ENCODE results near the gene TPPP2. TPM values are rescaled to one million over a fixed set of nuclear protein-coding genes. Genes with fewer than 3 reads are reported as not detected.

The TPPP2 gene
- not detected in 2 replicates for total RNA-seq

DNA sequence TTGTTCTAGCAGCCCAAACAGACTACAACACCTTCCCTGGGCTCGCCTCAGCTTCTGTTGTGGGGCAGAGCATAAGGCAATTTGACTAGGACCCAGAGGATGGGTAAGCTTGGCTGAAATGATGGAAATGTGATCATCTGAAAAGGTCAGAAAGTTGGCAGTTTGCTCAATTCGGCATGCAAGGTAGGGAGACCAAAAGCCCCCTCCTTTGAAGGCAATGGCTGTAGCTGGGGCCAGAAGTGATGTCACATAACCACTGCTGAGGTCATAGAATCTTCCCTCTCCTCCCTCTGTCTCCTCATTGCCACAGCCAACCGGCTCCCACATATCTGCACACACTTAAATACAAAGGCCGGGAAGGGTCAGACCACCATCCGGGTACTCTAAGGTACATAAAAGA, at the start of gene TPPP2:
Gene TPPP2, plus strand, starts transcription at position 301 of the 400 bp plus-strand sequence. CDS start 365 bp downstream, outside the sequence.

DNA sequence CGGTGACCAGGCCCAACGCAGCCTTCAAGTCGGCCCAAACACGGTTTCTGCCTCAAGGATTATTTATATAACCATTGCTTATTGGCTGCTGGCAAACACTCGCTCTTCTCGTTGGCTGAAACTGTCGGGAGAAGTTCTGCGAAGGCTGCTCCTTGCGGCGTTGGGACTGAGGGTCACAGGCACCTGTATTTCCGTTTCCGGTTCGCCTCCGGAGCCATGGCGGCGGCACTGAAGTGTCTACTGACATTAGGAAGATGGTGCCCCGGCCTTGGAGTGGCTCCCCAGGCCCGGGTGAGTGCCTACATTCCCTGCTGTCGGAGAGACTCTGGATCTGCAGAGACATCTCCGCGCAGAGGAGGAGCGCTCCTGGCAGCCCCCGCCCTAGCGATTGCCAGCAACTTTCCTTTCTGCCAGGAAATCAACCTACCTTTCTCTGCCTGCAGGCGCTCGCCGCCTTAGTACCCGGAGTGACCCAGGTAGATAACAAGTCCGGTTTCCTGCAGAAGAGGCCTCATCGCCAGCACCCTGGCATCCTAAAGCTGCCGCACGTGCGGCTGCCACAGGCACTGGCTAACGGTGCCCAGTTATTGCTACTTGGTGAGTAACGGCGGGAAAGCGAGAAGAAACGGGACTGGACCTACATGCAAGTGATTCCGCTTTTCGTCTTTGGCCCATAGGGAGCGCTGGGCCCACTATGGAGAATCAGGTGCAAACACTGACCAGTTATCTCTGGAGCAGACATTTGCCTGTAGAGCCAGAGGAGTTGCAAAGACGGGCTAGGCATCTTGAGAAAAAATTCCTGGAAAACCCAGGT, 40.0 kb upstream of the TPPP2 start, which contains the start of gene METTL17:
Gene METTL17, plus strand, starts transcription at position 194 of the 814 bp plus-strand sequence. Its CDS starts 23 bp downstream, at position 217.

DNA sequence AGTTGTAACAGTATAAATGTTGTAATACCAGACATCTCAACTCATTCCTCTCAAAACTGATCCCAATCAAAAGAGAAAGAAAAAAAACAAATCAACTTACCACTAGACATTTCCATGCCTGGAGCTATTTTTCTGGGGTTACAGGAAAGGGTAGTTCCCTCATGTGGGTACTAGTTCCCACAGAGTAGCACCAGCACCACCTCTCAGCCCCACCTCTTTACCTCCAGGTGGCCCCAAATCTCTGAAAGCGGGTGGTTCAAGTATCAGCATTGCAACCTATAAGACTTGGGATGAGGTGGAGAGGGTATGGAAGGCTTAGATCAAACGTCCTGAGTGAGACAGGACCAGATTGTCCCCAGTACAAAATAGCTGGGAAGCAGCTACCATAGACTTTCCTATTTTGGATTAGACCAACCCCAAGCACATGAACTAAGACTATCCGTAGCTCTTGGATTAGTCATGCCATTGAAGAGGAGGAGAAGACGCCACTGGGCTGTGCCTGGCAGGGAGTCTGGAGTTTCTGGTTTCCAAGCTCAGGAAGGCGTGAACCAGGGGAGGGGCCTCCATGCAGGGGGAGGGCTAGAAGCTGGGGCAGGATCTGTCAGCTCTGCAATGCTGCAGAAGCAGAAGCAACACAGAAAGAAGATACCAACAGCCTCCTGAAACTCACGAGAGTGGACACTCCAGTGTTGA, 31.2 kb upstream of the TPPP2 start, which contains the start of gene SLC39A2:
Gene SLC39A2, plus strand, starts transcription at position 620 of the 693 bp plus-strand sequence. CDS start 154 bp downstream, outside the sequence.

DNA sequence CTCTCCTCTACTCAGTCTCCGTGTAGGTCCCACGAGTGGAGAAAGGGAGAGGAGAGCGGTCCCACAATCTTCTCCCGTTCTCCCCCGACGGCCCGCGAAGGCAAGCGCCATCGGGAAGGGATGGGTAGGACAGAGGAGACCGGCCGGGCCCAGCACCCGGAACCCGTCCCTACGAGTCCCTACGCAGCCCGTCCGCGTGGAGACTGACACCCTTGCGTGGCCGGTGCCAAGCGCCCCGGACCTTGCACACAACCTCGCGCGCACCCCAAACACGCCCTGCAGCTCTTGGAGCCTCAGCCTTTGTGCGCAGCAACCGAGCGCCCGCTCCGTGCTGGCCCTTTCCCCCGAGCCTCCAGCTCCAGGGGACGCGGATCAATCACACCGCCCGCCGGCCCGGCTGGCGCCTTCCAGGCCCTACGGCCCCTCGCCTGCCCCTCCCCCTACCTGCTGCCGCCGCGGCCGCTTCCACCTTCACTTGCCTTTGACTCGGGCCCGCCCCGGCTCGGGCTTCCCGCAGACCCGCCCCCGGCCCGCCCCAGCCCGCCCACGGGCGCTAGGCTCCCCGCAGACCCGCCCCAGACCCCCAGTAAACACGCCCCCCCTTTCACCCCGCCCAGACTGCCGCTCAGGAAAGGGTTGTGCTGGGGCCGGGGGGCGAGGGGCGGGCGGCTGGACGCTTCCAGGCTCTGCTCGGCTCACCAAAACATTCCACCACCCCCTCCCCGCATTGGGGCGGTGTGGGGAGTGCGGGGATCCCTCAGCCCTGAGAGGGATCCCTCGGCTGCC, 5.2 kb upstream of the TPPP2 start, which contains the start of gene NDRG2:
Gene NDRG2, minus strand, starts transcription at position 477 of the 786 bp plus-strand sequence. CDS start 1,746 bp downstream, outside the sequence.

DNA sequence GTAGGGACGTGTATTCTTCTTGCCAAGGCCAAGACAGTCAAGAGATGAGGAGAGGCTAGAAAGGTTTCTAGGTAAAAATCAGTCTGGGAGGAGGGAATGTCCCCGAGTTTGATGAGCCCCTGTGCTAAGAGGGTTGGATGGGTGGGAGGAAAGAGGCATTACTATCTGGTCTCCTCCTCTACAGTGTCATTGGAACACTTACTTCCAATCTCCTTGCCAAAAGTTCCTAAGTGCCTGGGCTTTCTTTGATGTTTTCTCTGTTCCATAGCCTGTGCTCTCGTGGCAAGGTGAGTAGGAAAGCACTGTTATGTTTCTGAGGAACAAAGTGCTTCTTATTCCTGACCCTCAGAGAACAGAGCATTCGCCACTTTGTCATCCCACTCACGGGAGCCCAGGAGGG, 4.7 kb downstream of the TPPP2 start, which contains the start of gene RNASE13:
Gene RNASE13, minus strand, starts transcription at position 101 of the 400 bp plus-strand sequence. CDS start 519 bp downstream, outside the sequence.

DNA sequence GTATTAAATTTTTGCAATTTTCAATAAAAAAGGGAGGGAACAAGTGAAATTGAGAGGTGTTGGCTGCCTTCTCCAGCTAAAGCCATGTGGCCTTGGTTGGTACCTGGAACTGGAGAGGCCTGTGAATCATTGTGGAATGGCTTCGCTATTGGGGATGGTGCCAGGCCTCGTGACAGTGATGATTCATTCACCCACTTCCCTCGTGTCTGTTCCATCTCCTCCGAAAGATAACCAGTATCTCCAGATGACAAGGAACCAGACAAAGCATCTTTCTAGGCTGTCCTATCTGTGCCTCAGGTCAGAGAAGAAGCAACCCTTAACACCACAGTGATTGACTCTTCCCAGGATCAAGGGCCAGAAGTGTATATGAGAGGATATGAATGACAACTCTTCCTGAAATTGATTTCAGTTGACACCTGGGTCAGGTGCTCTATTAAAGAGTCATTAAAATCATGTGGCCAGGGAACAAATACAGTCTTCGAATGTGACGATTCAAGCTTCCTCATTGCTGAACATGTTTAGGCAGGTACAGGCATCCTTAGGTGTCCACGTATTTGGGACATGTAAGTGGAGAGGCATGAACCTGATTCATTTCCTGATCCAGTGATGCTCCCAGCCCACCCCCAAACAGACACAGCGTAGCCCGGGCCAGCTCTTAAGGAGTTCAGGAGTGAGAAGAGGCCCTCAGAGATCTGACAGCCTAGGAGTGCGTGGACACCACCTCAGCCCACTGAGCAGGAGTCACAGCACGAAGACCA, 11.8 kb downstream of the TPPP2 start, which contains the start of gene RNASE7:
Gene RNASE7, plus strand, starts transcription at position 687 of the 758 bp plus-strand sequence. CDS start 631 bp downstream, outside the sequence.

DNA sequence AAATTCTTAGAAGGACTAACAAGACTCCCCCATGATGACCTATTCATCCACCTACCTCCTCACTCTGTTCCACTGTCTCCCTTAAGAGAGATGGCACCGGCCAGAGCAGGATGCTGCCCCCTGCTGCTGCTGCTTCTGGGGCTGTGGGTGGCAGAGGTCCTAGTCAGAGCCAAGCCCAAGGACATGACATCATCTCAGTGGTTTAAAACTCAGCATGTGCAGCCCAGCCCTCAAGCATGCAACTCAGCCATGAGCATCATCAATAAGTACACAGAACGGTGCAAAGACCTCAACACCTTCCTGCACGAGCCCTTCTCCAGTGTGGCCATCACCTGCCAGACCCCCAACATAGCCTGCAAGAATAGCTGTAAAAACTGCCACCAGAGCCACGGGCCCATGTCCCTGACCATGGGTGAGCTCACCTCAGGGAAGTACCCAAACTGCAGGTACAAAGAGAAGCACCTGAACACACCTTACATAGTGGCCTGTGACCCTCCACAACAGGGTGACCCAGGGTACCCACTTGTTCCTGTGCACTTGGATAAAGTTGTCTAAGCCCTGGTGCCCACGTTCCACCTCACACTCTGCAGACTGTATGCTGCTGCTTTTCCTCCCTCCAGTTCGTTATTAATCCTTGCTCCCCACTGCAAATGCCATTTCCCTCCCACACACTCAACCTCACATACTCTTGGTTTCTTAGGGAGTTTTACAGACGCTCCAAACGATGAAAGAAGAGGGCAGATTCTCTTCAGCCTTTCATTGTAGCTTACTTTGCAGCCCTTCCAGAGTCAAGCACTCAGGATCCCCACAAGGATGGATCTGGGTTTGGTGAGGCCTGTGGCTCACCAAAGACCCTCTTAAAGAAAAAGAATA, 28.0 kb downstream of the TPPP2 start, which contains the start of gene RNASE8:
Gene RNASE8, plus strand, starts transcription at position 20 of the 873 bp plus-strand sequence. Its CDS starts 71 bp downstream, at position 91.

DNA sequence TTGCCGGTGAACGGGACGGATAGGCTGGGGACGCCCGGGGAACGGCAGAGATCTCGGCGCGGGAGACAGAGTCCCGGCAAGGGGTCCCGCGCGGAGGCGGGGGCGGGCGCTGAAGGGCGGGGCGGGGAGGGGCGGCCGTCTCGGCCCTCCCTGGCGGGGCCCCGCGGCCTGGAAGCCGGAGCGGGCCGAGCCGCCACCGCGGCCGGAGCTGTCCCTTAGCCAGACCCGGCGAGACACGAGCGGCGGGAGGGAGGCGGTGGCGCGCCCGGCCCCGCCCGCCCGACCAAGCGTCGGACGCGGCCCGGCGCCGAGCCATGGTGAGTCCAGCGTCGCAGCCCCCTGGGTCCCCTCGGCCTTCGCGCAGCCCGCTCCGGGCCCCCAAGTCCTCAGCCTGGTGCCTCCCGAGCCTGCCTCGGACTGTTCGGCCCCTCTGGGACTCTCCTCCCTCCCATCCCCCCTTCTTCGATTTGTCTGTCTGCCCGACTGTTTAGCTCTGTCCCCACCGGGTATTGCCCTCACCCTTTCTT, 40.1 kb downstream of the TPPP2 start, which contains the start of gene ARHGEF40:
Gene ARHGEF40, plus strand, starts transcription at position 222 of the 527 bp plus-strand sequence. Its CDS starts 93 bp downstream, at position 315.

Other genes starting within 250 kb of the TPPP2 start
- gene RNASE6, start 248.9 kb upstream of the TPPP2 start, total RNA-seq: not detected in 2 replicates
- gene RNASE1, start 227.4 kb upstream of the TPPP2 start, total RNA-seq: 1.7 and 4.1 TPM in 2 replicates
- gene RNASE3, start 138.8 kb upstream of the TPPP2 start, total RNA-seq: not detected in 2 replicates
- not detected in 2 replicates for gene RNASE2, start 74.7 kb upstream of the TPPP2 start, total RNA-seq
- 43.2 and 57.8 TPM in 2 replicates for gene METTL17, start 40.2 kb upstream of the TPPP2 start, total RNA-seq
- 0.32 TPM in 1 of 2 replicates, not detected in the other for gene SLC39A2, start 30.9 kb upstream of the TPPP2 start, total RNA-seq
- 2.7 and 12.0 TPM in 2 replicates for gene NDRG2, start 5.2 kb upstream of the TPPP2 start, total RNA-seq
- gene RNASE13, start 4.6 kb downstream of the TPPP2 start, total RNA-seq: not detected in 2 replicates
- not detected in 2 replicates for gene RNASE7, start 12.1 kb downstream of the TPPP2 start, total RNA-seq
- gene RNASE8, start 27.6 kb downstream of the TPPP2 start, total RNA-seq: not detected in 2 replicates
- 39.9 and 55.2 TPM in 2 replicates for gene ARHGEF40, start 40.1 kb downstream of the TPPP2 start, total RNA-seq
- gene ZNF219, start 68.4 kb downstream of the TPPP2 start, total RNA-seq: 6.2 and 19.7 TPM in 2 replicates
- not detected in 2 replicates for gene TMEM253, start 70.8 kb downstream of the TPPP2 start, total RNA-seq
- gene OR5AU1, start 125.8 kb downstream of the TPPP2 start, total RNA-seq: not detected in 2 replicates
- gene HNRNPC, start 239.2 kb downstream of the TPPP2 start, total RNA-seq: 691 and 692 TPM in 2 replicates
- gene RPGRIP1, start 249.9 kb downstream of the TPPP2 start, total RNA-seq: under 0.01 TPM in 1 of 2 replicates, not detected in the other